IPS DF 4.7 (cell line): ENCODE results near the gene AMN.

Source experiments
- DNase-seq: peaks from one replicate; pipeline ENCODE4 v3.0.0-alpha.2; 2013; ENCODE audit warnings: low spot score; ENCODE audit errors: extremely low read depth

The AMN gene

GRCh38 chr14:102898776-102899515 lies 23.5 kb upstream of the AMN start:
- no peak for DNase-seq

- DNase-seq: no peak
These were observed 23.0 kb upstream of the AMN start for GRCh38 chr14:102899516-102899900.

- no peak for DNase-seq
These were observed 21.6 kb upstream of the AMN start for GRCh38 chr14:102900631-102901571.

- no peak for DNase-seq
These were observed 20.8 kb upstream of the AMN start for GRCh38 chr14:102901633-102902032.

- DNase-seq: no peak
These were observed 20.4 kb upstream of the AMN start for GRCh38 chr14:102902086-102902485.

- no peak for DNase-seq
These were observed 19.8 kb upstream of the AMN start for GRCh38 chr14:102902523-102903247.

GRCh38 chr14:102903248-102903888 lies 19.1 kb upstream of the AMN start:
- DNase-seq: no peak

- no peak for DNase-seq
These were observed 18.5 kb upstream of the AMN start for GRCh38 chr14:102903889-102904512.

GRCh38 chr14:102905116-102906108 lies 17.1 kb upstream of the AMN start:
- DNase-seq: no peak

- DNase-seq: no peak
These were observed 15.7 kb upstream of the AMN start for GRCh38 chr14:102906616-102907302.

GRCh38 chr14:102907303-102907844 lies 15.1 kb upstream of the AMN start:
- no peak for DNase-seq

- no peak for DNase-seq
These were observed 14.3 kb upstream of the AMN start for GRCh38 chr14:102907980-102908730.

- no peak for DNase-seq
These were observed 13.6 kb upstream of the AMN start for GRCh38 chr14:102908766-102909455.

GRCh38 chr14:102909462-102909861 lies 13.0 kb upstream of the AMN start:
- no peak for DNase-seq

- no peak for DNase-seq
These were observed 12.6 kb upstream of the AMN start for GRCh38 chr14:102909911-102910310.

- DNase-seq: no peak
These were observed 12.0 kb upstream of the AMN start for GRCh38 chr14:102910442-102910841.

- no peak for DNase-seq
These were observed 10.9 kb upstream of the AMN start for GRCh38 chr14:102911541-102911951.
